NCI-H748 treated with DMSO at 0.1 percent for 48 hours (cell line): ENCODE measurements around the gene RASSF3.
"Not testable (repeated sequence)": the region's sequence is repeated elsewhere in the genome, so short reads cannot be mapped to it uniquely, and the experiment has no call there.

Experiments
- DNase-seq: peaks from one replicate; lab custom pipeline; 2025; lab: John Stamatoyannopoulos, UW

Gene RASSF3

DNA sequence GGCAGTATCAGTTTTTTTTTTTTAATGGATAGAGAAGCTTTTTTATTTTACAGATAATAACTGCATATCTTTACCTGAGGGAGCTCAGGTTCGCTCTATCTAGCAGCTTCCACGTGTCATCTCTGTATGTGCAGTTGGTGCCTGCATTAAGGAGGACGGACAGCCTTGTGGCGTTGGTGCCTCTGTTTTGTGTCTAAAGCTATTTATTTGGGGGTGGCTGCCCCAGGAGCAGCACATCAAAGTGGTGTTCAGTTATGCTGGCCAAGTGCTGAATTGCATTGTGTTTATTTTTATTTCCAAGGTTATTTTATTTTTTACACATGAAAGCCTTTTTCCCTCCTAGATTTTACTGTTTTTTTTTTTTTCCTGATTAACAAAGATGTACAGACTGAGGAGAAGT, 59.7 kb downstream of the RASSF3 start:
- DNase-seq: no peak

DNA sequence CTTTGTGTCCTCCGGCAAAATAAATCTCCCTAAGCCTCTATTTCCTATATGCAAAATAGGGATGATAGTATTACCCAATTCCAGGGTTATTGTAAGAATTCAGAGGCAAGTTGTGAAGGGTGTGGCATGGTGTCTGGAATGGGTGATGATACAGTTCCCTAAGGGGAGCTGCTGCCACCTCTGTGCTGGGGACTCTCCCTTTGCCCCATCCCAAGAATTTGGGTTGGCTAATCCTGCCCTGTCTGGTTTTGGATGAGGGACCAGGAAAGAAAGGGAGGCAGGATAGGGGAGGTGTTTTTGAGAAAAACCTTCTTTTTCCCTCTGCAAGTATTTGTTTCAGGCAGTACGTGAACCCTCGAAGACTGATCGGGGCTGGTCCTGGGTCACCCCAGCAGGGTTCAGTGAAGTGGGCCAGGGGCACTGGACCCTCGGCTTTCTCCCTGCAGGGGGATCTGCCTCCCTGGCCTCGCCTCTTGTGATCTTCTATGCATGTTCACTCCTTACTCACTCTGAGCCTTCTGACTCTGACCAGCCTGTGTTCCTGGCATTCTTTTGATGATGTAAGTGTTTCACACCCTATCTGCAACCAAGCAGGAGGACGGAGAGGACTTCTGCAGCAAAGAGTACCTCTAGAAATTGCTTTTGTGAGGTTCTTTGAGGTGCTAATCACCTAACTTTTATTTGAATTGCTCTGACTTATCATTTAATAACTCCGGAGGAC, 60.8 kb downstream of the RASSF3 start:
- no peak for DNase-seq

DNA sequence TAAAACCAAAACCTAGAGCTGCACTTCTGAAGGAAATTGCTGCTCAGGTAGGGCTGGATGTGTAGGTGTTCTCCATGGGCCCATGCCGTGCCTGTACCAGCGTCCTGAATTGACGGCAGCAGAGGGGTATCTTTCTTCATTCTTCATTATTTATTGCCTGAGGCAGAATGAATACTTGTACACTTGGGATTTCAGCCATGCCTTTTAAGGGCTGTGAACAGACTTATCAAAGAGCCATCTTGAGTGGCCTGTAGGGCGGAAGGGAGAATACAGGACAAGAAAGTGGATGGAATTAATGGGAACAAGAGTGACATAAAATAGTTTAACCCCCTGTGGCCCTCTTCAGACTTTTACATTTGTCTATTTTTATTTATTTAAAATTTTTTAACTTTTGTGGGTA, 61.4 kb downstream of the RASSF3 start:
- no peak for DNase-seq

DNA sequence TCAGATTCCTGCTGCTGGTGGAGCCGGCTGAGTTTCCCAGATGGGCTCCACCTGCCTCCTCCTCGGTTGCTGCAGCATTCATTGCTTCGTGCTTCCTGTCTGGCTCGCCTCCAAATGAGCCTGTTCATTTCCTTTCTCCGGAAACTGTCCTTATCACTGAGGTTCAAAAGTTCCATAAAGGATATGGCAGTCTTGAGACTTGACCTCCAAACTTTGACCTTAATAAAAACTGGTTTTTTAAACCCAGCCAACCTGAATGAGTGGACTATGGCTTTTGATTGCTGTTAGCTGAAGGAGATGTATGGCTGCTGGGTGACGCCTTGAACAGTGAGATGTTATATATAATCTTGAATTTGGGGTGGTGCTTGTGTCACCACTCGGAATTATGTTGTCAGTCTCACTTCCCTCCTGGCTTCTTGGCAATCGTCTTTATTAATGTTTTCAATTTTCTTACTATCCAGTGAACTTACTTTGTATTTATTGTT, 62.7 kb downstream of the RASSF3 start:
- DNase-seq: peak; percentile 64

DNA sequence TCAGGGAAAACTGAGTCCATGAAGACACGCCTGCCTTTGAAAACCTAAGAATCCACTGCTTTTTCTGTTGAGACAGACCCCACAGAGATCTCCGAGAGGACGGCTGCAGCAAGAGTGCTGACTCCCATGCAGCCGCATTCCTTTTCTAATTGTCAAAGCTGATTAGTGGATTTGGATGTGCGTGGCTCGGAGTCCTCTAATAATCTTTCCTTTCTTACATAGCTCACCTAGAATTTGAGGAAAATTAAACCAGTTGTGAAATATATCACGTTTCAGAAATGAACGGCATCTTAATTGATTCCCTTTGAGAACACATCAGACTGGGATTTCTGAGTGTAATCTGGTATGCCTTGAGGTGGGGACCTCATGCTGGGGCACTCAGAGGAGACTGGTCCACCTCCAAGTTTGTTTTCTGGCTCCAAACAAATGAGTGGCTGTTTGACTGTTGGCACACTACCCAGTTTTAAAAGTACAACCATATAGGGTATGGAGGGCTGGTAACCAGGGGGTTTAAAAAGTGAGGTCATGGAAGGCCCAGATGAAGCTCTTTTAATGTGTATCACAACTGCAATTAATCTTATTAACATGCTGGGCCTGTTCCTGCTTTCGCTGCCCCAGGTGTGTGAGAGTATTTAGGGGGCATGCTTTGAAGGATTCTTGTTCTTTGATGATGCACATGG, 63.3 kb downstream of the RASSF3 start:
- DNase-seq: peak; percentile 71

DNA sequence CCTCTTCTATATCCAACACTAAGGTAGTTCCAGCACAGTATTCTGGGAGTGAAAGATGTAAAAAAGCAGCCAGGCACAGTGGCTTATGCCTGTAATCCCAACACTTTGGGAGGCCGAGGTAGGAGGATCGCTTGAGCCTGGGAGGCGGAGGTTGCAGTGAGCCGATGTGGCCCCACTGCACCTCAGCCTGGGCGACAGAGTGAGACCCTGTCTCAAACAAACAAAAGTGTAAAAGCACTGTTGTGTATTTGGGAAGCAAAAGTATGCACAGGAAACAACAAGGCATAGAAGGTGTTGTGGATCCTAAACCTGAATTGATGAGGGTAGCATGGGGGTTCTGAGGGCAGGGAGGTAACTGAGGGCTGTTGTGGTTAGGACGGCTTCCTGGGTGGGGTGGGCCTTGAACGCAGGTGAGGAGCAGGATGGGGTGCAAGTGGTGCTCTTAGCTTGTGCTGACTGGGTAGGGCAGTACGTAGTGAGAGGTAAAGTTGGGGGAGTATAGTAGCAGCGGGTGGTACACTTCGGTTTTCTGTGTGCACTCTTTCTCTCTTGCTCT, 64.2 kb downstream of the RASSF3 start:
- no peak for DNase-seq

DNA sequence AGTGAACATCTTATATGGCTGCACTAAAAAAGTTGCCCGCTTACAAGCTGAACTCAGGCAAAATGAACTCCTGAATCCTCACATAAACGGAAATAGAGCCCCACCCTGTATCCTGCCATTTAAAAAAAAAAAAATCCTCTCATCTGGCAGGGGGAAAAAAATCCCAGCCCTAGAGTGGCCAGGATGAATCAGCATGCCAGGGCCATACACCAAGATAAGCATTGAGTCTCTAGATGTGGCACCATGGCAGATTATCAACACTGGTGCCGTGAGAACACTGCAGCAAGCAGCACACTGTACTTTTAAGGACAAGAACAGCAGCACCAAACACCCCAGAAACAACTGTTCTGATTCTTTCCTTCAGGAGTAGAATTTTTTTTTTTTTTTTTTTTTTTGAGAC, 65.5 kb downstream of the RASSF3 start:
- no peak for DNase-seq

DNA sequence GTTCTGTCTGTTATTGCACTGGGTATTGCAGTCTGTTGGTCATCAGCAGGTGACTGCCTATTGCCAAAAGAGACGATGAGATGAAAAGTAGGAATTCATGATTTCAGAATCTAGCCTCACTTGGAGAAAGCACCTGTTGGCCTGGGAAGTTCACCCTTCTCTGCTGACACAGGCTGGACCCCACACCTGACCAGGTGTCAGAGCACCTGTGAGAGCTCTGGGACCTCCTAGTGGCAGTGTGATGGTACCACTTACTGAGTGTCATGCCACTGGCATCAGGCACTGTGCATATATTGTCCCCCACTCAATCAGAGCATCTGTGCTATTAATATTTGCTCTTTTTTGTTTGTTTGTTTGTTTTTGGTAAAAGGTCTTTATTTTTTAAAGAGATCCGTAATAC, 68.0 kb downstream of the RASSF3 start:
- no peak for DNase-seq

DNA sequence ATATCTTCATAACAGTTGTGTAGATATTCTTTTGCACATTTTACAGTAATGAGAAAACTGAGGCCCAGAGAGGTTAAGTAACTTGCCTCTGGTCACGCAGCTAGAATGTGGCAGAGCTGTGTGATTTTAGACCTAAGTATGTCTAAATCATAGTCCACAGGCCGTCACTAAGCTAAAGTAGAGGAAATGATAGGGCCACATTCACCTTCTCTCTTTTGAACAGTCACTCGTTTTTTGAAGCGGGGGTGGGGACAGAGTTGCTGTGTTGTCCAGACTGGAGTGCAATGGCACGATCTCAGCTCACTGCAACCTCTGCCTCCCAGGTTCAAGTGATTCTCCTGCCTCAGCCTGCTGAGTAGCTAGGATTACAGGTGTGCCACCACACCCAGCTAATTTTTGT, 68.5 kb downstream of the RASSF3 start:
- no peak for DNase-seq

DNA sequence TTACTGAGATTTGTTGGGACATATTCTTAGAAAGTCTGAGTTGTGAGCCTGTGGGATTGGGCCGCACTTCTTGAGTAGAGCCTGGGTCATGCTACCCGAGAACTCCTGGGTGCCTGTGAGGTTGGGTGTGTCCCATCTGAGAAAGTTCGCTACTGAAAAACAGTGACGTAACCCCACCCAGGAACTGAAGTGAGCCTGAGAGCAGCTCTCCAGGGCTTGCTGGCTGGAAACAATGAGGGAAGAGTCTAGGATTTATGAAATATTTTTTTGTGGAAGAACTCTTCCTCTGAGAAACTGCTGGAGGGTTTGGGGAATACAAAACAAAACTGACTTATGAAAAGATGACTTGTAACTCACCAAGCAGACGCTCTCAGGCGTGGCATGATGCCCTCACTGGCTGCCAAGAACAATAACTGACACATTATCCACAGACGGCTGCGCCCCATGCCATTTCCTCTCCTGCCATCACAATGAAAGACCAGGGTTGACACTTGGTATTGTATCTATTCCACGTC, 69.2 kb downstream of the RASSF3 start:
- peak; percentile 89 for DNase-seq

DNA sequence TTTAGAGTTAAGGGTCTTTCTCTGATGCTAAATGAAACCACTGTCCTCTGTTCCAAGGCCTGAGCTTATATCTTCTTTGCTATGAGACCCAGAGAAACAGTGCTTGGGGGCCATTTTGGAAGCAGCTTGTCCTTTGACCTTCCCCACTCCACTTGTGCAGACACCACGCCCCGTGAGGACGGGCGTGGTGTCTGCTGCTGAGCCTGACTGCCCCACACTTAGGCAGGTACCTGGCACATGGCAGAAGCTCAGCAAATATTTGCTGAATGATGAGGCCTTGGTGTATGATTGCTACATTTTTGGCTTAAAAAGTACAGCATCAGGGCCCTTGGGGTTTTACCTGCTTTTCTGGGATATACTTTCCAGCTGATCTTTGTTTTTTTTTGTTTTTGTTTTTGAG, 69.9 kb downstream of the RASSF3 start:
- peak; percentile 34 for DNase-seq

DNA sequence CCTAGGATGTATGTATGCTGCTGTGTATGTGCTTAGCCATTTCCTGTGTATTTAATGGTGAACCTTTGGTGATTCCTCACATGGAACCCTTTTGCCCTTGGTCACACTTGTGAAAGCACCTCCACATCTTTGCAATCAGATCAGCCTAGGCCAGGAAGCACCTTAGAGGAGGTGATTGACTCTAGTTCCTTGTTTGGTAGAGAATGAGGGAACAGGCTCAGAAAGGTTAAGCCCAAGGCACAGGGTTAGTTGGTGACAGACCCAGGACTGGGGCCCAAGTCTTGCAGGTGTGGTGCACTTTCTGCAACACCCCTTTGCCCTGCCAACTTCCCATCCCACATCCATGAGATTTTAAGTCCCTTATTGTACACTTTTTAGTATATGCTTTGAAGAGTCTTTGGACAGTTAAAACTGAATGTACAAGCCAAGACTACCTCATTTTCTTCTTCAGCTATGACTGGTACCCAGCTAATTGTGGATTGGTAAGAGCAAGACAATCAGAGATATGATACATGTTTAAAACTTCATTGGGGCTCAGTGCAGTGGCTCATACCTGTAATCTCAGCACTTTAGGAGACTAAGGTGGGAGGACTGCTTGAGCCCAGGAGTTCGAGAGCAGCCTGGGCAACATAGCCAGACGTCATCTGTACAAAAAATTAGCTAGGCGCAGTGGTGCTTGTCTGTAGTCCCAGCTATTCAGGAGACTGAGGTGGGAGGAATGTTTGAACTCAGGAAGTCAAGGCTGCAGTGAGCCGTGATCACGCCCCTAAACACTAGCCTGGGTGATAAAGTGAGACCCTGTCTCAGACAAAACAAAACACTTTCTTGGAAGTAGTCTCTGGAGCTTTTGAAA, 71.1 kb downstream of the RASSF3 start:
- no peak for DNase-seq

DNA sequence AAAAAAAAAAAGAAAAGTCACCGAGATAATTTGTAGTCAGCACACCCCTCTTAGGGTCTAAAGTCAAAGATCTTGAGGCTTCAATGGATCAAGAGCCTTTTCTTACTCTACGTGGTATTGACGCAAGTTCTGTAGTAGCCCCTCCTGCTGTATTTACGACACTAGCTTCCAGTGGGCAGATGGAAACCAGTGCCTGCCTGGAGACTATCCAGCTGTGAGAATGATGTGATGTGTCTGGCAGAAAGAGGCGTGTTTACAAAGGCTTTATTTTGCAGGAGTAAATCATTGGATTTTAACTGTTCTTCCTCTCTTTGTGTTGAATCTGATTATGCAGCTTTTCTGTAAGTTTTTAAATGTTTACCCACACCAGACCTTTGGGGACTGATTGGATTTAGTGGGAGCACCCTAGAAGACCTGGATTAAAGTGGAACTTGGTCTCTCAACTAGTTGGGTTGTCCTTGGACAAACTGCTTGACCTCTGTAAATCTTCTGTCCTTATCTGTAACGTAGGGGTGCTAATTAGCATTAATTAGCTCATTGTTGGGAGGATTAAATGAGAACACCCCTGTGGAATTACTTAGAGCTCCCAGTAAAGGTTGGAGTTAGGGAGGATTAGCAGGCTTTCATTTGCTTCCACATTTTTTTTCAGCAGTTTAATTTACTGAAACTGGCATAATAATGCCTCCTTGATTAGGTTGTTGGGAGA, 72.4 kb downstream of the RASSF3 start:
- peak; percentile 72 for DNase-seq

DNA sequence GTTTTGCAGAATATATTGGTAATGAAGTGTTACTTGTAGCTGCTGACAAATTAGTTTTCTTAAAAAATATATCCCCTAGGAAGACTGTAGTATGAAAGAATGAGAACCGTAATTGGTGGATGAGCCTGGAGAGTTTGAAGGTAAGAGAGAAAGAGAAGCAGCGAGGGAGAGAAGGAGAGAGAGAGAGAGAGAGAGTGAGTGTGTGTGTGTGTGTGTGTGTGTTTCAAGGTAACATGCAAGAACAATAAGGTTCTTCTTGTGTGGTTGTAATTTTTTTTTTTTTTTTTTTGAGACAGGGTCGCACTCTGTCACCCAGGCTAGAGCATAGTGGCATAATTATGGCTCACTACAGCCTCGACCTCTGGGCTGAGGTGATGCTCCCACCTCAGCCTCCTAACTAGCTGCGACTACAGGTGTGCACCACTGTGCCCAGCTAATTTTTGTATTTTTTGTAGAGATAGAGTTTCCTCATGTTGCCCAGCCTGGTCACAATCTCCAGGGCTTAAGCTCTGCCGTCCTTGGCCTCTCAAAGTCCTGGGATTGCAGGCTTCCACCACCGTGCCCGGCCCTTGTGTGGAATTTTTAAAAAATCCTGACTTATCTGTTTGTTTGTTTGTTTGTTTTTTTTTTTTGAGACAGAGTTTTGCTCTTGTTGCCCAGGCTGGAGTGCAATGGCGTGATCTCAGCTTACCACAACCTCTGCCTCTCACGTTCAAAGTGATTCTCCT, 73.7 kb downstream of the RASSF3 start:
- no peak for DNase-seq

DNA sequence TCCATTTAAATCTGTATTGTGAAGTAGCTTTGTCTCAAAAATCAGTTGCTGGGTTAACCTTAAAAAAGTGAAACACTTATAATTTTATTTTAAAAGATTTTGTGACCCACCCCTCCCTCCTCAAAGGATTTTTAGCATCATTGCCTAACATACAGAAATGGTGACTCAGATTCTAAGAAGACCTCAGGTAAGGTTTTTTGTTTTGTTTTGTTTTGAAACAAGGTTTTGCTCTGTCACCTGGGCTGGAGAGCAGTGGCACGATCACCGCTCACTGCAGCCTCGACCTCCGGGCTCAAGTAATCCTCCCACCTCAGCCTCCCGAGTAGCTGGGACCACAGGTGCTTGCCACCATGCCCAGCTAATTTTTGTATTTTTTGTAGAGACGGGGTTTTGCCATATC, 74.8 kb downstream of the RASSF3 start:
- DNase-seq: no peak

DNA sequence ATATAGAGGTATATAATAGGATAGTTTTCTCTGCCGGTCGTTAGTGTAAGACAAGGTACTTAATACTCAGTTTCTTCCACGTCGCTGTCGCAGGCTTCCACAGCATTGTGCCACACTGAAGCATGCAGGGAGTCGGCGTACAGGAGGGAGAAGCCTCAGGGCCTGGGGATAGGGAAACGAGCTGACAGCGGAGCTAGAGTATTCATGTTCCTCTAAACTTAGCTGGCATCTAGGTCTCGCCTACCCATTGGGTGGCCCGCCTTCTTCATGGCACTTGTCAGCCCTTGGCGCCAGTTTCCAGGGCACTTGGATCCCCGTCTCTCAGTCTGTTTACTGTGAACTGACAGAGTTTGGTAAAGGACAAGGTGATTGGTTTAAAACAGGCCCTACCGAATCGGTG, 75.3 kb downstream of the RASSF3 start:
- no peak for DNase-seq

DNA sequence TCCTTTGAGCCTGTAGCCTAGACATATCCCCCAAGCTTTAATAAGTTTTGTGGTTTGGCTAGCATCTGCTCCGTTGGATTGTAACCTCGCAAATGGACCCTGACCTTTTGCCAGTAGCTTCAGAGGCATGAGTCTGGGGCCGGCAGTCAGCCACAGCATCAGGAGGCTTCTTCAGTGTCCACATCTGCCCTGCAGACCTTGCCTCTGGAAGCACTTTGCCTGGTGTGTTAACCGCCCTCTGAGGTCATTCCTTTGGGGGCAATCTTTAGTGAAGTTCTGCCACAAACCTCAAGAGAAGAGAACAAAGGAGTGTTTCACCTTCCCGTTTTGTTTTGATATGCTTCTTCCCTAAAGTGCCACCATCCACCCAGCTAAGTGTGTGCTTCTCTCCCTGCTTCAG, 77.5 kb downstream of the RASSF3 start:
- DNase-seq: no peak

DNA sequence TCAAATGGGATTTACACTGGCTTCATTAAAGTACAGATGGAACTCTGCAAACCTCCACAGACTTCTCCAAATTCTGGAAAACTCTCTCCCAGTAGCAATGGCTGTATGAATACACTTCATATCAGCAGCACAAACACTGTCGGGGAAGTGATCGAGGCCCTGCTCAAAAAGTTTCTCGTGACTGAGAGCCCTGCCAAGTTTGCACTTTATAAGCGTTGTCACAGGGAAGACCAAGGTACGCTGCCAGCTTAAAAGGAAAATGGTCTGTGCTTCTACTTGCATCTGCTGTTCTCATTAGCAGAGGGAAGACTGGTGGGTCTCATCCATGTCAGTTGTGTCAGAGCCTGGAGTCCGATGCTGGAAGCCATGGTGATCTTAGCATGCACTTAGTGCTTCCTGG, 77.9 kb downstream of the RASSF3 start:
- DNase-seq: no peak

DNA sequence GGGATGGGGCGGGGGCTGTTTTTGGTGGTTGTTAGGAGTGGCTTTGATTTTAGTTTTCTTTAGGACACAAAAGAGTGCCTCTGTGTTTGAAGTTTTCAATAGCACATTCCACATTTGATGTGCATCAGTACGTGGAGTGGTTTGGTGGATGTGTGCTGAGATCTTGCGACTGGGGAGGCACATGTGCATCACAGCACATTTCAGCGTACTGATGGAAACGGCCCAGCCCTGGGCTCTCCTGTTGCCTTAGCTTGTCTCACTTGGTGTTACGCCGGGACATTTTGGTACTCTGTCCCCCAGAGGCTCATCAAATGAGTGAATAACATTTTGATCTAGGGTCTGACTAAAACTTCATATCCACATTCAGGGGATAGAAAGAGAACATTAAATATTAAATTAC, 78.4 kb downstream of the RASSF3 start:
- DNase-seq: no peak

DNA sequence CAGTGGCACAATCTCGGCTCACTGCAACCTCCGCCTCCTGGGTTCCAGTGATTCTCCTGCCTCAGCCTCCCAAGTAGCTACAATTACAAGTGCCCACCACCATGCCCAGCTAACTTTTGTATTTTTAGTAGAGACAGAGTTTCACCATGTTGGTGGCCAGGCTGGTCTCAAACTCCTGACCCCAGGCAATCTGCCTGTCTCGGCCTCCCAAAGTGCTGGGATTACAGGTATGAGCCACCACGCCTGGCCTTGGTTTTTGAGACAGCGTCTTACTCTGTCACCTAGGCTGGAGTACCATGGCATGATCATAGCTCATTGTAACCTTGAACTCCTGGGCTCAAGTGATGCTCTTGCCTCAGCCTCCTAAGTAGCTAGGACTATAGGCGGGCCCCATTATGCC, 79.9 kb downstream of the RASSF3 start:
- DNase-seq: not testable (repeated sequence)

DNA sequence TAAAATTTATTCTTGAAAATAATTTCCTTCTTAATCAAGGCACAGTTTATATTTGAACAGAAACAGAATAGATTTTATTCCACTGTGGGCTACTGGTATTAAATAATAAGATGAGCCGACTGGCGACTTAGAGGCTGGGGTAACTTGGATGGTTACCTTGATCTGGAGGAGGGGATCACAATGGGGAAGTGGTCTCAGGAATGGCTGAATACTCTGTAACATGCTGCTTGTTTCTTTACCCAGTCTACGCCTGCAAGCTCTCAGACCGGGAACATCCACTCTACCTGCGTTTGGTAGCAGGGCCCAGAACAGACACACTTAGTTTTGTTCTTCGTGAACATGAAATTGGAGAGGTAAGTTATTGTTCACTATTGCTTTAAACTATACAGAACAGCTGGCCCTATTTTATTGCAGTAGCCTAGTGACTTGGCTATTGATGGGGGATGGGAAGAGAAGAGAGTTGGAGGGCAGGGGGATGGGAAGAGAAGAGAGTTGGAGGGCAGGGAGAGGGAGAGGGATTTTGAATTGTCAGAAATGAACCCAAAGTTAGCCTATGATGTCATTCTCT, 81.0 kb downstream of the RASSF3 start:
- no peak for DNase-seq
